Mammary epithelial cell (primary cell): ENCODE data around the gene HLCS.

Experiments
- CTCF ChIP-seq, 2 donors: IDR thresholded peaks in 1 of 2; conservative IDR thresholded peaks in 1 of 2; 2 replicates each; pipeline ENCODE4 v1.5.1; 2011 to 2012; ENCODE audit warnings: inconsistent platforms in 2 of 2, low read length in 2 of 2, mild to moderate bottlenecking in 2 of 2, control low read depth in 1 of 2, low read depth in 1 of 2; ENCODE audit not compliant: insufficient read depth in 1 of 2; ENCODE audit errors: extremely low read depth in 1 of 2
- EZH2 ChIP-seq: IDR thresholded peaks from 2 replicates; pipeline ENCODE4 v1.6.1; 2012; ENCODE audit warnings: low read length, inconsistent platforms, borderline replicate concordance

- no peak for TF ChIP-seq CTCF (conservative IDR thresholded peaks at IDR 0.05 in 1 of 2, IDR thresholded peaks at IDR 0.05 in 1 of 2; ENCODE audit: extremely low read depth in 1 of 2, insufficient read depth in 1 of 2, low read depth in 1 of 2, low read length in 2 of 2)
- TF ChIP-seq EZH2 = no peak
Observed at GRCh38 chr21:36946949-36947356, 19.5 kb downstream of the HLCS start.
